HG02642 (cell line): Measurements from ENCODE around the gene FAM43A.

Experiments
- ATAC-seq: cut with Tn5 transposase; IDR thresholded peaks from one replicate; pipeline ENCODE4 v1.9.1; 2021; ENCODE audit warnings: mild to moderate bottlenecking; ENCODE audit not compliant: unreplicated experiment, poor library complexity

Gene FAM43A

GRCh38 chr3:194736896-194737600 is 51.4 kb downstream of the FAM43A start:
- ATAC-seq, result peak; percentile 61
